A549 (cell line): ENCODE results near the gene ICAM4.

Experiments used
- MAFK ChIP-seq: fragments of 450-650 bp; IDR thresholded peaks from 2 replicates; pipeline ENCODE4 v1.6.1; 2014; ENCODE audit not compliant: partially characterized antibody
- MAZ ChIP-seq: fragments of 150-350 bp; IDR thresholded peaks from 2 replicates; pipeline ENCODE4 v1.6.1; 2014; ENCODE audit warnings: antibody characterized with exemption, low read depth, low read length, borderline replicate concordance
- SMC3 ChIP-seq: fragments of >200 bp; sonication (Bioruptor Twin); formaldehyde crosslinking; IDR thresholded peaks from 3 replicates; pipeline ENCODE4 v1.6.1; 2018; ENCODE audit warnings: inconsistent platforms
- SREBF2 ChIP-seq: fragments of 450-650 bp; IDR thresholded peaks from 2 replicates; pipeline ENCODE4 v1.6.1; 2014; ENCODE audit warnings: mild to moderate bottlenecking, moderate library complexity
- USF2 ChIP-seq: fragments of 450-650 bp; IDR thresholded peaks from 2 replicates; pipeline ENCODE4 v1.6.1; 2014; ENCODE audit warnings: antibody characterized with exemption
- ZFP36 ChIP-seq: fragments of 450-650 bp; IDR thresholded peaks from 2 replicates; pipeline ENCODE4 v1.6.1; 2014; ENCODE audit warnings: borderline replicate concordance; ENCODE audit not compliant: partially characterized antibody
- ZSCAN20 ChIP-seq: fragments of 250-450 bp; sonication (Bioruptor Pico); IDR thresholded peaks from 2 replicates; pipeline ENCODE4 v1.8.0; 2022; ENCODE audit warnings: mild to moderate bottlenecking, moderate library complexity
- TF ChIP-seq, protein P1 (sequence below): fragments of >200 bp; sonication (Bioruptor Twin); formaldehyde crosslinking; IDR thresholded peaks from 3 replicates; pipeline ENCODE4 v1.5.1; 2016
- TF ChIP-seq, protein P2 (sequence below): fragments of 200-600 bp; sonication (generic); IDR thresholded peaks from 2 replicates; pipeline ENCODE4 v1.6.1; 2016; ENCODE audit warnings: antibody characterized with exemption, mild to moderate bottlenecking, moderate library complexity

GRCh38 chr19:10284065-10284959 lies 2.4 kb upstream of the ICAM4 start:
- TF ChIP-seq MAFK, result no peak
- TF ChIP-seq, protein P1, sequence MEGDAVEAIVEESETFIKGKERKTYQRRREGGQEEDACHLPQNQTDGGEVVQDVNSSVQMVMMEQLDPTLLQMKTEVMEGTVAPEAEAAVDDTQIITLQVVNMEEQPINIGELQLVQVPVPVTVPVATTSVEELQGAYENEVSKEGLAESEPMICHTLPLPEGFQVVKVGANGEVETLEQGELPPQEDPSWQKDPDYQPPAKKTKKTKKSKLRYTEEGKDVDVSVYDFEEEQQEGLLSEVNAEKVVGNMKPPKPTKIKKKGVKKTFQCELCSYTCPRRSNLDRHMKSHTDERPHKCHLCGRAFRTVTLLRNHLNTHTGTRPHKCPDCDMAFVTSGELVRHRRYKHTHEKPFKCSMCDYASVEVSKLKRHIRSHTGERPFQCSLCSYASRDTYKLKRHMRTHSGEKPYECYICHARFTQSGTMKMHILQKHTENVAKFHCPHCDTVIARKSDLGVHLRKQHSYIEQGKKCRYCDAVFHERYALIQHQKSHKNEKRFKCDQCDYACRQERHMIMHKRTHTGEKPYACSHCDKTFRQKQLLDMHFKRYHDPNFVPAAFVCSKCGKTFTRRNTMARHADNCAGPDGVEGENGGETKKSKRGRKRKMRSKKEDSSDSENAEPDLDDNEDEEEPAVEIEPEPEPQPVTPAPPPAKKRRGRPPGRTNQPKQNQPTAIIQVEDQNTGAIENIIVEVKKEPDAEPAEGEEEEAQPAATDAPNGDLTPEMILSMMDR, result no peak
- TF ChIP-seq SMC3, result no peak
- TF ChIP-seq SREBF2, result no peak
- TF ChIP-seq ZFP36, result no peak
- TF ChIP-seq, protein P2, sequence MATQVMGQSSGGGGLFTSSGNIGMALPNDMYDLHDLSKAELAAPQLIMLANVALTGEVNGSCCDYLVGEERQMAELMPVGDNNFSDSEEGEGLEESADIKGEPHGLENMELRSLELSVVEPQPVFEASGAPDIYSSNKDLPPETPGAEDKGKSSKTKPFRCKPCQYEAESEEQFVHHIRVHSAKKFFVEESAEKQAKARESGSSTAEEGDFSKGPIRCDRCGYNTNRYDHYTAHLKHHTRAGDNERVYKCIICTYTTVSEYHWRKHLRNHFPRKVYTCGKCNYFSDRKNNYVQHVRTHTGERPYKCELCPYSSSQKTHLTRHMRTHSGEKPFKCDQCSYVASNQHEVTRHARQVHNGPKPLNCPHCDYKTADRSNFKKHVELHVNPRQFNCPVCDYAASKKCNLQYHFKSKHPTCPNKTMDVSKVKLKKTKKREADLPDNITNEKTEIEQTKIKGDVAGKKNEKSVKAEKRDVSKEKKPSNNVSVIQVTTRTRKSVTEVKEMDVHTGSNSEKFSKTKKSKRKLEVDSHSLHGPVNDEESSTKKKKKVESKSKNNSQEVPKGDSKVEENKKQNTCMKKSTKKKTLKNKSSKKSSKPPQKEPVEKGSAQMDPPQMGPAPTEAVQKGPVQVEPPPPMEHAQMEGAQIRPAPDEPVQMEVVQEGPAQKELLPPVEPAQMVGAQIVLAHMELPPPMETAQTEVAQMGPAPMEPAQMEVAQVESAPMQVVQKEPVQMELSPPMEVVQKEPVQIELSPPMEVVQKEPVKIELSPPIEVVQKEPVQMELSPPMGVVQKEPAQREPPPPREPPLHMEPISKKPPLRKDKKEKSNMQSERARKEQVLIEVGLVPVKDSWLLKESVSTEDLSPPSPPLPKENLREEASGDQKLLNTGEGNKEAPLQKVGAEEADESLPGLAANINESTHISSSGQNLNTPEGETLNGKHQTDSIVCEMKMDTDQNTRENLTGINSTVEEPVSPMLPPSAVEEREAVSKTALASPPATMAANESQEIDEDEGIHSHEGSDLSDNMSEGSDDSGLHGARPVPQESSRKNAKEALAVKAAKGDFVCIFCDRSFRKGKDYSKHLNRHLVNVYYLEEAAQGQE, result no peak
- TF ChIP-seq MAZ, result no peak
- no peak for TF ChIP-seq USF2
- TF ChIP-seq ZSCAN20, result no peak
